Fibroblast of mammary gland (primary cell): ENCODE data around the gene FBXW5.

ENCODE experiments used
- DNase-seq: peaks from one replicate; pipeline ENCODE4 v3.0.0-alpha.2; 2010; ENCODE audit warnings: low read depth
- H3K4me3 ChIP-seq: 2 replicates; pipeline ENCODE4 v1.5.1; 2011; ENCODE audit warnings: low read depth, mild to moderate bottlenecking, low read length, moderate library complexity; ENCODE audit not compliant: control insufficient read depth
- CTCF ChIP-seq: conservative IDR thresholded peaks from 2 replicates; pipeline ENCODE4 v1.5.1; 2011; ENCODE audit warnings: low read depth, low read length, inconsistent platforms; ENCODE audit not compliant: control insufficient read depth, insufficient read depth

FBXW5 gene

GRCh38 chr9:136942112-136942880 is 2.2 kb downstream of the FBXW5 start:
- DNase-seq: no peak
- H3K4me3 ChIP-seq: no peak overlapping the region
- no peak for TF ChIP-seq CTCF

GRCh38 chr9:136941231-136942111 is 3.1 kb downstream of the FBXW5 start:
- no peak for TF ChIP-seq CTCF
- DNase-seq: no peak
- H3K4me3 ChIP-seq: no peak overlapping the region

- H3K4me3 ChIP-seq: no peak overlapping the region
- TF ChIP-seq CTCF: no peak
- DNase-seq: no peak
Measured at GRCh38 chr9:136940526-136941230, 3.9 kb downstream of the FBXW5 start.

- no peak overlapping the region for H3K4me3 ChIP-seq
- DNase-seq: no peak
- no peak for TF ChIP-seq CTCF
Measured at GRCh38 chr9:136939996-136940525, 4.5 kb downstream of the FBXW5 start.

- no peak overlapping the region for H3K4me3 ChIP-seq
- no peak for DNase-seq
- no peak for TF ChIP-seq CTCF
Measured at GRCh38 chr9:136939431-136939995, 5.0 kb downstream of the FBXW5 start.
